ENCODE measurements around the gene SMKR1.
A peak's percentile ranks its signal among the peaks of the same experiment; 100 is the strongest.
"Not testable (repeated sequence)": the region's sequence is repeated elsewhere in the genome, so short reads cannot be mapped to it uniquely, and the experiment has no call there.

SMKR1 gene

GRCh38 chr7:129530795-129531391 lies 28.6 kb downstream of the SMKR1 start:
- no peak for DNase-seq

GRCh38 chr7:129531721-129532120 lies 29.4 kb downstream of the SMKR1 start:
- DNase-seq: no peak

GRCh38 chr7:129532375-129532774 lies 30.0 kb downstream of the SMKR1 start:
- no peak for DNase-seq

GRCh38 chr7:129534558-129535274 lies 32.4 kb downstream of the SMKR1 start:
- not testable (repeated sequence) for DNase-seq

DNA sequence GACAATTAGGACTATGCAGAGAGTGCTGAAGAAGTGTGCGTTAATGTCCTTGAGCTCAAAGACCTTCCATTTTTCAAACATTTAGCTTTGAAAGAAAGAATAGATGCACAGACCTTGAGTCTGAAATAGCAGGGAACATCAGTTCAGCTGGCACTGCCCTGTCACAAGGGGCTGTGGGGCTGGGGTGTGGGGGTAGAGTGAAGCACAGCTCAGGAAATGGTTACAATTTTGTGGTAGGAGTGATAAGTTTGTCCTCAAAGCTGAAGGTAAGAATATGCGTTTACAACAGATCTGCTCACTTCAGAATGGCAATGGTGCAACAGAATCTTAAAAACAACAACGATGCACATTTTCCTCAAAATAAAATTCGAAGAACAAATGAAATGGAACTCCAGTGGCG lies 33.6 kb downstream of the SMKR1 start:
- no peak for DNase-seq

DNA sequence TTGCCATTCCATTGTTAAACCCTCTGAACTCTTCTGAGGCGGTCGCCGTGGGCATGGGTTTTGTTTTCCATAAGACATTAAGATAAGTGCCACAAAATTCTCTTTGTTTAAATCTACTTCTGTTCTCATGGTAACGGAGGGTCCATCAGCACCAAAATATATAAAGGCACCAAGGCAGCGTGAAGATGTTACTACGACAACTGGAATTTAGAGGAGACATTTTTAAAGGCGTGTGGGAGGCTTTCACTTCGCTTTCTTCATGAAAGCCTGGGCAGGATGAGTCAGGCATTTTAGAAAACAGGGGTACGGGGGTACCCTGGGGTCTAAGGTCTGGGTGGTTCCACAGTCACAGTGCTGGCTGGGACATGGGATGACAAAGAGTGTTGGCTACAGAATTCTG lies 34.0 kb downstream of the SMKR1 start:
- no peak for DNase-seq

DNA sequence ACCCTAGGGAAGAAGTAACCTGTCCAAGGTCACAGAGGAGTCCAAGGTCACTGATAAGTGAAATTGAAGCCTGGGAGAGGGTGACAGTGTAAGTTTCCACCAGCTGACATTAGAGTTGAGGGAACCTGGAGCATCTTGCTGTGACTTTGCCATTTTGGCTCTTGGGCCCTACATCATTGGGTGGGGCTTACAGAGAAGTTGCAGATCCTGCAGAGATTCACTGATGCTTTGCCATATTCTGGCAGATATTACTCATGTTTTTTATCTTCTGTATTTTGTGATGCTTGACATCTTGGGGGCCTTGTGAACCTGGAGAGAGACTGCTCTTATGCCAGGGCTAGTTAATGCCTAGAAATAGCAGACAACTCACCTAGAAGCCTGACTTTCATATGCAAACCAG lies 36.5 kb downstream of the SMKR1 start:
- no peak for DNase-seq

- DNase-seq: no peak
Measured at GRCh38 chr7:129540340-129540739, 38.0 kb downstream of the SMKR1 start.

- no peak for DNase-seq
Measured at GRCh38 chr7:129544700-129545099, 42.4 kb downstream of the SMKR1 start.

- DNase-seq: no peak
Measured at GRCh38 chr7:129550693-129551360, 48.5 kb downstream of the SMKR1 start.

DNA sequence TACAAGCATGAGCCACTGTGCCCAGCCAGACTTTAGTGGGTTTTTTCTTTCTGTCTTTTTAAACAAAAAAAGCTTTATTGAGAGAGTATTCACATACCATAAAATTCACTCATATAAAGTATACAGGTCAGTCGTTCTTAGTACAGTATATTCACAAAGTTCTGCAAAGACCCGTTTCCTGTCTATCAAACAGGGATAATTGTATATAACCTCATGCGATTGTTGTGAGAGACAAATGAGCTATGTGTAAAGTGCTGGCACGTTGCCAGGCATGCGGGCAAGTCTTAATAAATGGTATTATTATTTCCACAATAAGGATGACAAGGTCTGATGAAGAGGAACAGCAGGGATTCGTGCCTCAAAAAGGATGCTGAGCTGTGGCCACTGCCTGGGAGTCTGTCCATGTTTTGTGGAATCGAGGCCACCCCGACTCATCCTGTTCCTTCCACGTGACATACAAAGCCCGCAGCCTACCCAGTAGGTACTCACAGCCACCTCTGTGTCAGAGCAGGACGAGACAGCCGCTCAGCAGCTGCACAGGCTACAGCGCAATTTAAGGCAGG lies 51.6 kb downstream of the SMKR1 start:
- no peak for DNase-seq

DNA sequence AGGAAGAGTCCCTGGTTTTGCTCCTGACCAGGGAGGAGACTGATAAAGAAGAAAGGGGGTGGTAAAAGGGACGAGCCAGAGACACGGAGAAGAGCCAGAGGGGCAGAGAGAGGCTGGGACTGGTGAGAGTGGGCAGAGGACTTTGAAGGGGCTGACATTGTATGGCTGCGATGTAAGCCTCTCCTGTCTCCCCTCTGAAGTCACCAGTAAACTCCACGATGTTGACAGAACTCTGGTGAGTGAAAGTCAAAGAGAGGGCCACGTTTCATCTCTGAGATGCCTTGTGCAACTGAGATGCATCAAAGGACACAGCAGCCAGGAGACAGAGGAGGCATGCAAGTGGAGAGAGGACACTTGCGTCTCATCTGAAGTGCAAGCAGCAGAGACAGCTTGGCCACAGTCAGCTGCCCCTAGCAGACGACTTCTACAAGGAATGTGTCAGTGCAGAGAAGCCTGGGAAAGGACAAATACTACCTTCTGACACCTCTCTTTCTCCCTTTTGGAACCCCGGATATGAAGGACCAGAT lies 54.3 kb downstream of the SMKR1 start:
- DNase-seq: no peak

- DNase-seq: no peak
Measured at GRCh38 chr7:129557686-129558481, 55.6 kb downstream of the SMKR1 start.

DNA sequence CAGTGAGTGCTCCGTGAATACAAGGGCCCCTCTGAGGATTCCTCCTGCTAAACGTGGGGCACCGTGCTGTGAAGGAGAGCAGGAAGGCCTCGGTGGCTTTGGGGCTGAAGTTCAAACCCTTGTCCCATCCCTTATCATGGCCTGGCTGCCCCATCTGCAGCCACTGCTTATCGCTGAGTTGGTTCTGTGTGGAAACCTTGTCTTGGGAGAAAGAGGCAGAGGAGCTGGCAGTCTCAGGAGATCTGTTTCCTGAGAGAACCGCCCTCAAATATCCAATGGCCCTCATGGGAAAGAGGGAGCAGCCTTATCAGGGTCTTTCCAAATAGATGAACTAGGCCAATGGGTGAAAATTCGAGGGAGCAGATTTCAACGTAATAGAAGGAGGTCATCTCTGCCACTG lies 57.2 kb downstream of the SMKR1 start:
- peak; percentile 68 for DNase-seq

DNA sequence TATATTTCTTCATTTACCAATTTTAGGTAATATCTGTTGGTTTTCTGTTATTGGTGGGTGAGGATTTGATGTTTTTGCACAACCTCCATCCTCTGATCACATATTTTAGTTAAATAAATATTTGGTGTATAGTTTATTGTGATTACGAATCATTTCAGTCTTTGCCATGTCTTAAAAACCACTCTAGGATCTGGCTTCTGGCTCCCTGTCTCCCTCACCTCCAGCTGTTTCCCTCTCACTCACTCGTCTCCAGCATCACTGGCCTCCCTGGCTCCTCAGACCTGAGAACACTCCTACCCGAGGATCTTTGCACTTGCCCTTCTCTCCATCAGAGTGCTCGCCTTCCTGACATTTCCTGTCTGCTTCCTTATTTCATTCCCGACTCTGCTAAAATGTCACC lies 58.5 kb downstream of the SMKR1 start:
- DNase-seq: no peak

DNA sequence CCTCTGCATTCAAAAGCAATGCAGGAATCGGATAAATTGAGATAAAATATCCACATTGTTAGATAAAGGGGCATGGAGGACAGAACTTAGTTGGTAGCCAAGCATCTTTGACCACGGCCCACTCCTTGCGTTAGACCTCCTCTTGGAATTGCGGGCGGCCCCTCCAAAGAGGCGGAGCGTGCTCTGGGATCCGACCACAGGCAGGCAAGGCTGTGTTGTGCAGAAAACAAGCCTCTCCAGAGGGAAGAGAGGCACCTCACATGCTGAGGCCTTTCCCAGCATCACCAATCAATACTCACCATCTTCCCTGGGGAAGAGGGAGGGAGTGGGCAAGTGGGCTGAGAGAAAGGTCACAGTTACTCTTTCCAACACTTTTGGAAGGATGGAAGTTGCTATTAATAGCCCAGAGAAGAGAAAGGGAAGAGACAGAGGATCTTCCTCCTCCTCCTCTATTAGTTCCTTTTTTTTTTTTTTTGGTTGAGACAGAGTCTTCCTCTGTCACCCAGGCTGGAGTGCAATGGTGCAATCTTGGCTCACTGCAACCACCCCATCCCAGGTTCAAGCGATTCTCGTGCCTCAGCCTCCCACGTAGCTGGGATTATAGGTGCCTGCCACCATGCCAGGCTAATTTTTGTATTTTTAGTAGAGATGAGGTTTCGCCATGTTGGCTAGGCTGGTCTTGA lies 59.5 kb downstream of the SMKR1 start:
- DNase-seq: no peak

All from OCI-M1 (cell line).